GM12874 (cell line): ENCODE measurements around the gene DAPK1.

Experiments
- TF ChIP-seq, protein P1 (sequence below): IDR thresholded peaks from 2 replicates; pipeline ENCODE4 v1.5.1; 2011; ENCODE audit warnings: low read depth, mild to moderate bottlenecking, control low read depth, low read length, moderate library complexity; ENCODE audit not compliant: insufficient read depth

The DAPK1 gene

DNA sequence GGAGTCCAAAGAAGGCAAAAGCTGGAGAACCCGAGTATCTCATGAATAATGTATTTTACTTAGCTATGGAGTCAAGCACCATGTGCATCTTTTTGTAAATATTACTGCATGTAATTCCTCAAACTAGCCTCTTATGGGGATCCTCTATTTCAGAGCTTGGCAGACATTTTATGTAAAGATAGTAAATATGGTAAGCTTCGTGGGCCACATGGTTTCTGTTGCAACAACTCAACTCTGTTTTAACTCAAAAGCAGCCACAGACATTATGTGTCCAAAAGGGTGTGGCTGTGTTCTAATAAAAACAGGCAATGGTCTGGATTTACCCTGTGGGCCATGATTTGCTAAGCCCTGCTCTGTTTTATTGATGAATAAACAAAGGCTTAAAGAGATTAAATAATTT lies 17.3 kb downstream of the DAPK1 start:
- TF ChIP-seq, protein P1, sequence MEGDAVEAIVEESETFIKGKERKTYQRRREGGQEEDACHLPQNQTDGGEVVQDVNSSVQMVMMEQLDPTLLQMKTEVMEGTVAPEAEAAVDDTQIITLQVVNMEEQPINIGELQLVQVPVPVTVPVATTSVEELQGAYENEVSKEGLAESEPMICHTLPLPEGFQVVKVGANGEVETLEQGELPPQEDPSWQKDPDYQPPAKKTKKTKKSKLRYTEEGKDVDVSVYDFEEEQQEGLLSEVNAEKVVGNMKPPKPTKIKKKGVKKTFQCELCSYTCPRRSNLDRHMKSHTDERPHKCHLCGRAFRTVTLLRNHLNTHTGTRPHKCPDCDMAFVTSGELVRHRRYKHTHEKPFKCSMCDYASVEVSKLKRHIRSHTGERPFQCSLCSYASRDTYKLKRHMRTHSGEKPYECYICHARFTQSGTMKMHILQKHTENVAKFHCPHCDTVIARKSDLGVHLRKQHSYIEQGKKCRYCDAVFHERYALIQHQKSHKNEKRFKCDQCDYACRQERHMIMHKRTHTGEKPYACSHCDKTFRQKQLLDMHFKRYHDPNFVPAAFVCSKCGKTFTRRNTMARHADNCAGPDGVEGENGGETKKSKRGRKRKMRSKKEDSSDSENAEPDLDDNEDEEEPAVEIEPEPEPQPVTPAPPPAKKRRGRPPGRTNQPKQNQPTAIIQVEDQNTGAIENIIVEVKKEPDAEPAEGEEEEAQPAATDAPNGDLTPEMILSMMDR: no peak

DNA sequence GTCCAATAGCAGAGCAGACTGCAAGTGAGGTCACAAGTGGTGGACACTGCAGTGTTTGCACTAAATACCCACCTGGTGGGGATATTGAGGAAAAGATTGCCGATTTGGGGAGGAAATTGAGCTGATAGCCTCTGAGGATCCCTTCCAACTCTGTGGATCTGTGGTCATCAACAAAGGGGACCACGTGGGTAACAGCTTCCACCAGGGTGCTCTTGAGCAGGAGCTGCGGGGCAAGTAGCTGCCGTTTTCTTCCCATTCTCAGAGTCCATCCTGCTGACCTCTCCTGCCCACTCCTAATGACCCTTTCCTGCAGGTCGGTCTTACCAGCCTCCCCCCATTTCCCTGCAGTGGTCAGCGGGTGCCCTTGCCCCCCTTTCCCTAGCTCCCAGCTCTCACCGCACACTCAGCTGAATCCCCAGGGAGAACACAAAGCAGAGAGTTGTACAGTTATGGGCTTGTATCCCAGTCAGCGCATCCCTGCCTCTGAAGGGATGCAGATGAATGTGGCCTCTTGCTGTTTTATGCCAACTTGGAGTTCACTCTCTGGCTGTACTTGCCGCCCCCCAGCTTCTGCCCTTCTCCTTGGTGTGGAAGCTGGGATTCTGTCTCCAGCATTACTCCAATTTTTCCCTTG lies 18.0 kb downstream of the DAPK1 start:
- TF ChIP-seq, protein P1: no peak

DNA sequence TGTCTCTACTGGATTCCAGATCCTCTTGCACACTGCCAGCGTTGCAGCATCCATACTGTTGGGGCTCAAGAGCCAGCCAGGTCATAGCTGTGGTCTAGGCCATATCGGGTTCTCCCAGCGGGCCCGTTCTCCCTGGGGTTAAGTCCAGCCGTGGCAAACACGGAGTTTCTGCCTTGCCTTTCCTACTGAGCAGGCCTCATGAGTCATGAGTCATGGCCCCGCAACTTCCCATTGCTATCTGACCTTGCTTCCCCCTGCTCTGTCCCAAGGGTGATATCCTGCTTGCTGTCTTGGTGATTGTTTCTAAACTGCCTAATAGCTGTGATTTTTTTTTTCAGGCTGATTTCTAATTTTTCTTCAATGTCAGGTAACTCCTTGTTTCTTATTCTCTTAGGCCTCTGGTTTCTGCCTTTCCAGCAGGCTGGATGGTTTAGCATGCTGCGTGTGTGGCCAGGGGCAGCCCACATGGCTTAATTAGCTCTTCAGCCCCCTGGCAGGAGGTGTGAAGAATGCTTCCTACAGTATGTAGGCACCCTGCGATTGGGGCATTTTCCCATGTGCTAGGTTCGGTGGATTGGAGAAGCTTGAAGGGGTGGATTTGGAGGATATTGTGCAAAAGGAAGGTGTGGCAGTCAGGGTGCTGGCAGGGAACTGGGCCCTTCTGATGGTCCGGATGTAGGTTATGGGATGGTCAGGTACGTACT lies 18.7 kb downstream of the DAPK1 start:
- TF ChIP-seq, protein P1: no peak

DNA sequence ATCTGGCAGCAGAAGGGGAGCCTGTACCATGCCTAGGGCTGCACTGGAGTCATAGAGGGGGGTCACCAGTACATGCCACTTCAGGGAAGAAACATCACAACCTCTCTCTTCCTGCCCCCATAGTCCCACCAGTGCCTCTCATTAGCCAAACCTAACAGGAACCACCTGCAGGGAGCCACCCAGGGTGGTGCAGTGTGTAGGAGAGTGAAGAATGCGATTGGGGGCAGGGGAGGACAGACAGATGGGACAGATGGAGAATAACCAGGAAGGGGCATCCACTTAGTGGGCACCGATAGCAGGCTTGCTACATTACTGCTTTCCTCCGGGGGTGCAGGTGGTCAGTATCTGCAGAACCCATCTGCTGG lies 19.2 kb downstream of the DAPK1 start:
- TF ChIP-seq, protein P1: no peak

DNA sequence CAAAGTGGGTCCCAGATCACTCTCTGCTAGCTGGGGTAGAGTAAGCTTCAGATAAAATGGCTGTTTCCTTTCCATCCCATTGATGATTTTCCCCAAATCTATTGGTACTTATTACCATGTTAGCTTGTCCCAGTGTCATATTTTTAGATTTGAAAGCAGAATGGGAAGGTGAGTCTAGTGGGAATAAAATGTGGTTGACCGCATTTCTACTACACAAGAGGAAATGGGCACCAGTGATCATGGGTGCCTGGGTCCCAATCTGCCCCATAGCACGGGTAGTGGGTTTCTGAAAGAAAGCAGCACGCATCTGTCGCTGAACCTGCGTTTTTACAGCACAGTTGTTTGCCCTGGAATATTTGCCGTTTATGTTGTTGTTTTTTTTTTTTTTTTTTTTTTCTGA lies 20.1 kb downstream of the DAPK1 start:
- TF ChIP-seq, protein P1: no peak

DNA sequence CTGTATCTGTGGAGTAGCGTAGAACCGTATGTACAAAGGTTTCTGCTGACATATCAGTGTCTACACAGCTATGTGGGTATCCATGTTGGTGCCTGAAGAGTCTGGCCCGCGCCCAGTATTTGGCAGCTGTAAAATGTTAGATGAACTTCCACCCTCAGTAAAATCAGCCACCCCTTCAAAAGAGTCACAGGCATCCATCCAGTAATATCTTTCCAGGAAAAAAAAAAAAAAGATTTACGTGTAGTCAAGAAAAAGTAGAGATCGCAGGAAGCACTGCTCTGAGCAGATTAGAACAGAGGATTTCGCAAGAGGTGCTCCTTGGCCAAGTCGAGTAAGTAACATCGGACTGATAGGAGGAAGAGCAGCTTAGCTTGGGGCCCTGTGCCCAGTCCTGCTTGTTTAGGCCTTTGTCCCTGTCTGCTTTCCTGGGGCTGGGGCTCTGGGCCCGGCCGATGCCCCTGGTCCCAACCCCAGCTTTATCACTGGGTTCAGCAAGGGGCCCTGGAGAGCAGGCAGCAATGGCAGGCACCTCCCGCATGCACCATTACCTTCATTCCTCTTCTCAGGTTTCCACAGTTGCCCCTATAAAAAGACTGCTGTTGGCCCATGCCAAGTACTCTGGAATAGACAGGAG lies 21.2 kb downstream of the DAPK1 start:
- TF ChIP-seq, protein P1: no peak

DNA sequence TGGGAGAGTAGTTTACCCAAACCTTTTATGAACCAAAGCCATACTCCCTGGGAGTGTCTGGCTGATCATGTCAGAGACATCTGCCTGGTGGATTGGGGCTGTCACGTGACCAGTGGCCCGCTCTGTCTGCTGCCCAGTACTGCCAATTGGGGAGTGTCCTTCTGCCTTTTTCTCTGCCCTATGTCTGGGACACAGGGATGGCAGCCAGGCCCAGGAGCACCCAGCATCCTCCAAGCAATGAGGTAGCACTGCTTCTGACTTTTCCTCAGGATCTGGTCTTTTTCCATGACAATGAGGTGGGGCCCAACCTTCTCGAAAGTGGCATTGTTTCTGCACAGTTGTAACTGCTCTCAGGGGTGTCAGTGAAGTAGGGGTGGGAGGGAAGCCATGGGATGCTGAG lies 21.8 kb downstream of the DAPK1 start:
- TF ChIP-seq, protein P1: no peak
